ENCODE results near the gene RBP2. TPM values are rescaled to one million over a fixed set of nuclear protein-coding genes. Genes with fewer than 3 reads are reported as not detected.
A peak's percentile ranks its signal among the peaks of the same experiment; 100 is the strongest.

Gene RBP2
- polyA plus RNA-seq, 1 experiment, result not detected

- Histone ChIP-seq H3K27ac (ENCODE audit: low read depth, low read length) (no peak overlapping the region), H3K27me3 (ENCODE audit: control insufficient read depth, insufficient read depth, low read length) (no peaks in the 10 kb centered on the region), H3K9me3 (ENCODE audit: control insufficient read depth, insufficient read depth, low read length) (no peaks in the 10 kb centered on the region; the same call in 1 of the 2 replicates), H3K4me3 (ENCODE audit: low read depth, low read length) (no peak overlapping the region)
- ChIA-PET POLR2A (interaction anchor here (0.6 kb wide), 1 partner anchor 31 kb away, joined by 3 read pairs; no protein-coding TSS in a partner anchor), CTCF (interaction anchor here (1.0 kb wide), 1 partner anchor 39 kb away, joined by 3 read pairs; no protein-coding TSS in a partner anchor)
- no peak for DNase-seq (ENCODE audit: low read depth, low spot score)
- no peak for TF ChIP-seq CTCF (IDR thresholded peaks at IDR 0.05; ENCODE audit: low read depth, low read length)
Observed at GRCh38 chr3:139521816-139522215, 45.5 kb upstream of the RBP2 start.

GRCh38 chr3:139521144-139521543 lies 44.8 kb upstream of the RBP2 start:
- no peaks in the 10 kb centered on the region for H3K27me3 ChIP-seq (ENCODE audit: control insufficient read depth, insufficient read depth, low read length)
- H3K9me3 ChIP-seq (ENCODE audit: control insufficient read depth, insufficient read depth, low read length), result no peaks in the 10 kb centered on the region; the same call in 1 of the 2 replicates
- H3K27ac ChIP-seq (ENCODE audit: low read depth, low read length), result no peak overlapping the region
- no peak overlapping the region for H3K4me3 ChIP-seq (ENCODE audit: low read depth, low read length)
- ChIA-PET POLR2A (interaction anchor here (0.6 kb wide), 2 partner anchors 32 to 84 kb away, joined by 3 read pairs; no protein-coding TSS in a partner anchor), CTCF (interaction anchor here (0.6 to 1.0 kb wide), 2 partner anchors 11 to 39 kb away, joined by 3 read pairs; no protein-coding TSS in a partner anchor)
- TF ChIP-seq CTCF (IDR thresholded peaks at IDR 0.05; ENCODE audit: low read depth, low read length), result no peak
- no peak for DNase-seq (ENCODE audit: low read depth, low spot score)

GRCh38 chr3:139519998-139520737 lies 43.9 kb upstream of the RBP2 start:
- POLR2A ChIA-PET, result interaction anchor here (0.6 kb wide), 1 partner anchor 83 kb away, joined by 3 read pairs; no protein-coding TSS in a partner anchor
- H3K27me3 ChIP-seq (ENCODE audit: control insufficient read depth, insufficient read depth, low read length), result no peaks in the 10 kb centered on the region
- no peak for DNase-seq (ENCODE audit: low read depth, low spot score)
- no peaks in the 10 kb centered on the region; the same call in 1 of the 2 replicates for H3K9me3 ChIP-seq (ENCODE audit: control insufficient read depth, insufficient read depth, low read length)
- peak; percentile 41 for TF ChIP-seq CTCF (IDR thresholded peaks at IDR 0.05; ENCODE audit: low read depth, low read length)
- CTCF ChIA-PET, result interaction anchor here (0.6 to 1.0 kb wide), 2 partner anchors 10 to 42 kb away, joined by 3 read pairs; no protein-coding TSS in a partner anchor
- no peak overlapping the region for H3K27ac ChIP-seq (ENCODE audit: low read depth, low read length)
- H3K4me3 ChIP-seq (ENCODE audit: low read depth, low read length), result no peak overlapping the region

GRCh38 chr3:139518926-139519842 lies 42.9 kb upstream of the RBP2 start:
- ChIA-PET CTCF (interaction anchor here (1.4 kb wide), 1 partner anchor 43 kb away, joined by 3 read pairs; no protein-coding TSS in a partner anchor), POLR2A (no interaction called here)
- H3K27ac ChIP-seq (ENCODE audit: low read depth, low read length), result no peak overlapping the region
- H3K27me3 ChIP-seq (ENCODE audit: control insufficient read depth, insufficient read depth, low read length), result no peaks in the 10 kb centered on the region
- DNase-seq (ENCODE audit: low read depth, low spot score), result no peak
- no peak for TF ChIP-seq CTCF (IDR thresholded peaks at IDR 0.05; ENCODE audit: low read depth, low read length)
- no peak overlapping the region for H3K4me3 ChIP-seq (ENCODE audit: low read depth, low read length)
- no peaks in the 10 kb centered on the region; the same call in 1 of the 2 replicates for H3K9me3 ChIP-seq (ENCODE audit: control insufficient read depth, insufficient read depth, low read length)

All from AG04450 (cell line).